G401.6 (cell line): ENCODE results near the gene SLC2A1.

Source experiments
- FAIRE-seq: peaks from 2 replicates; lab custom pipeline; 2012; peaks lifted over from hg19 to GRCh38; lab: Jason Lieb, UNC

The SLC2A1 gene

DNA sequence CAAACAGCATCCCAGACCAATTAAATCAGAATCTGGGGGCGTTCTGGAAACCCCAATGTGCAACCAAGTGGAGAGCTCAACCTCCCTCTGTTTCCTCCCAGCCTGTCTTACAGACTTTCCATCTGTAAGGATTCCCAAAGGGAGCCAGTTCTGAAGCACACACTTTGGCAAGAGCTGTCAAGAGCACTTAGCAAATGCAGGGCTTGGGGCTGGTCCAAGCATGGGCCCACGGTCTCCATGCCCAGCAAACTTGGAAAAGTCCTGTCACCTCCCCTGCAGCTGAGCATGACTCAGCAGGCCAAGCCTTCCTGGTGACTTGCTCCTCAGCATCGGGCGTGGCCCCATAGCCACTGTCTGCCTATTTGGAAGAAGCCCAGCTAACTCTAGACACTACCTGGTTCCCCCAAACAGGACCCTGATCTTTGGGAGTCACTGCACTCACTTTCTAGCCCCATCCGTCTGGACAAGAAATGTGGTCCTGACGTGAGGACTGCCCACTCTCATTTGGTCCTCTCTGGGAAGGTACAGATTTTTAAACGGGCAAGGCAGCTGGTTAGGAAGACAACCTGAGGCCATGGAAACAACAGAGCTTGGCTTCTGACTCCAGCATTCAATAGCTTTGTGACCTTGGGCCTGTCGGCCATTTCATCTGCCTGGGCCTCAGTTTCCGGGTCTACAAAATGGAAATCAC lies 16.9 kb downstream of the SLC2A1 start:
- FAIRE-seq = no peak

GRCh38 chr1:42940851-42941639 lies 17.6 kb downstream of the SLC2A1 start:
- FAIRE-seq = no peak

- no peak for FAIRE-seq
These were observed 19.7 kb downstream of the SLC2A1 start for GRCh38 chr1:42938645-42939615.

- no peak for FAIRE-seq
These were observed 20.6 kb downstream of the SLC2A1 start for GRCh38 chr1:42937836-42938644.

DNA sequence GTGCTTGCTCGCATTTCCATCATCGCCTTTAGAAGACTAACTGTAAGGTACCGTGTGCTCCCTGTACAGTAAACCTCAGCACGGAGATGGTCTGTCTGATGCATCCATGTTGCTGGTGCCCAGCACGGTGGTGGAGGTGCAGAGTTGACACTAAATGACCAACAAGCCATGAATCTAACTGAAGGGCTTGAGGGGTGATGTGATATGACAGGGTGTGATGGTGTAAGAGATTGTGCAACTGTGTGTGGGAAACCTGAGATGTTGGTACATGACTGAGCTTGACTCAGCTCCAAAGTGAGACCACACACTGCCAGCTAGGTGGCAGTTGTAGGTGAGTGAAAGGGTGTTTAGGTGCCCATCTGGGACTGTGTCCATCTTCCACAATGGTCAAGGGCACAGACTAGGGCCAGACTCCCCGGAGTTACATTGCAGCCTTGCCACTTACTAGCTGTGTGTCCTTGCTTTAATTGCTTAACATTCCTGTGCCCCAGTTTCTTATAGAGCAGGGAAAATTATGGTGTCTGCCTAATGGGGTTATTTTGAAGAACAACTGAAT lies 21.4 kb downstream of the SLC2A1 start:
- FAIRE-seq = no peak

GRCh38 chr1:42936309-42937078 lies 22.2 kb downstream of the SLC2A1 start:
- no peak for FAIRE-seq

GRCh38 chr1:42935971-42936308 lies 22.7 kb downstream of the SLC2A1 start:
- no peak for FAIRE-seq

DNA sequence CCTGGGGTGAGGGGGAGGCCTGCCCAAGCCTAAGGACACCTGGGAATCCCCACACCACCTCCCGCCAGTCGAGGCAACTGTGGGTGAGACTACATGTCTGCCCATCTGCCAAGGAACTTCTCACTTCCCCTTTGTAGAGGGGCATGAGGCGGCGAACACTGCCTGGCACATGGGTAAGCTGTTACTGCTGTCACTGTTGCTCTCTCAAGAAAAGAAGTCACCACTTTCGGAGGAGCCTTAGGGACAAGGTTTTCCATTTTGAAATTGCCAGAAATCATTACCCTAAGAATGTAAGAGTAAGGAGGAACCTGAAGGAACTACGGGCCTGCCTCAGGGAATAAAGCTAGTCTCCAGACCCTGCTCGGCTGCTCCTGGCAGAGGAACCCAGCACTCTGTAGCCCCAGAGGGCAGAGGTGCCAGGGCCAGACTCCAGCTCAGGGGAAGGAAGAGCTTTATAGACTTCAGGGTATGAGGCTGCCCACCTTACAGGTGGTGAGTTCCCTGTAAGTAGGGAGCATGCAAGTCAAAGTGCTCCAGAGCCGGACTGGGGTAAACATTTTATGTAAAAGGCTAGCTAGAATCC lies 23.3 kb downstream of the SLC2A1 start:
- FAIRE-seq = no peak

GRCh38 chr1:42934541-42935312 lies 23.9 kb downstream of the SLC2A1 start:
- no peak for FAIRE-seq

DNA sequence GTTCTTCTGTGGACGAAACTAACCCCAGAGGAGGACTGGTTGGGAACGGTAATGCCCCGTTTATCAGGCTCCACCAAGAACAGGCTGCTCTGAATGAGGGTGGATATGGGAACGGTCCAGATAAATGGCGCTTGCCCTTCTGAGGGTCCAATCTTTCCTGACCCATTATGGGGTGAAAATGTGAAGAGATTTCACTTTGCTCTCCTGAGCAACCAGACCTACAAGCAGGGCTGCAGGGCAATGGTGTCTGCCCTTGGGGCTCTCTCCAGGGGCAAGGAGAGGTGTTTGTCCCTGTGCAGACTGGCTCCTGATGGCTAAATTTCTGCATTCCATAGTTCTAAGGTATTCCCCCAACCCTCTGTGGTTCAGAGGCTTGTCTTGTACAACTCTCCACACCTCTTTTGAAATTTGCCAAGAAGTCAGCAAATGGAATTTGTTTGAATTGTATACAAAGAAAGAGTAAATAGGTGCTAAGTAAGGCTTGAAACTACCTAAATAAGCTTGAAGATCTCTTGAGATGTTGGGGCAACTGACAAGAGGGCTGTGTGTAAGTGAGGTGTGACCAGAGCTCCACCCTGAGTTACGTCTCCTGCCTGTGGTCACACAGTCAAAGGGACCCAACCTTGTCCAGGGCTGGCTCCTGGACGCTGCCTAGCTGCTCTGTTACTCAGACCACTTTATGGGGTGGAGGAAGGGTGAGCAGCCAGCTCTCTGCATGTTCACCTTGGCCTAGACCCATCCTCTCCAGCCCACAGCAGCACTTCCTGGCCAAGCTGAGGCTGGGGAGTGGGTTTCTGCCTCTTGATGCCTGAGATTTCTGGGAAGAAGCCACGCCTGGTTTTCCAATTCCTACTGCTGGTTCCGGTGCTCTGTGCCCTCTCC lies 24.8 kb downstream of the SLC2A1 start:
- FAIRE-seq = no peak

DNA sequence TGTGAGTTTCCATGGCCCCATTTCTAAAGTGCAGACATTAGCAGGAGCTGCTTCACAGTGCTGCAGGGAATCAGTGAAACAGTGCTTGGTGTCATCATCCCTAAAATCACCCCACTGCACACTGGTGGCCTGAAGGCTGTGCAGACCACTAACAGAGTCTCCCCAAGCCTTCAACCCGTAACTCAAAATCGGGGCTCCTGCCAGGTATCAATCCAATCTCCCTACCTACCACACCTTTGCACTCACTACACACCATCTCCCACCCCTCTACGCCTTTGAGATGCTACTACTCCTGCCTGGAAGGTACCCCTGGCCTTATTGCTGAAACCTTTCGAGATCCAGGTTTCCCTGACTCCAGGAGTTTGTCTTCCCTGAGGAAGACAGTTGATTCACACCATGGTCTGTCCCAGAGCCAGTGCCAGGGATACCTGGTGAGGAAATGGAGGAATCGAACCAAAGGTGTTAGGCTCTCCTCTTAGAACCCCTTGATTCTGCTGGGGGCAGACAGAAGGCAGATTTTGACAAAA lies 25.5 kb downstream of the SLC2A1 start:
- FAIRE-seq = no peak

- no peak for FAIRE-seq
These were observed 26.2 kb downstream of the SLC2A1 start for GRCh38 chr1:42932442-42932941.

GRCh38 chr1:42931911-42932422 lies 26.7 kb downstream of the SLC2A1 start:
- no peak for FAIRE-seq

GRCh38 chr1:42931108-42931539 lies 27.5 kb downstream of the SLC2A1 start:
- FAIRE-seq = no peak

- no peak for FAIRE-seq
These were observed 28.2 kb downstream of the SLC2A1 start for GRCh38 chr1:42930178-42931107.

DNA sequence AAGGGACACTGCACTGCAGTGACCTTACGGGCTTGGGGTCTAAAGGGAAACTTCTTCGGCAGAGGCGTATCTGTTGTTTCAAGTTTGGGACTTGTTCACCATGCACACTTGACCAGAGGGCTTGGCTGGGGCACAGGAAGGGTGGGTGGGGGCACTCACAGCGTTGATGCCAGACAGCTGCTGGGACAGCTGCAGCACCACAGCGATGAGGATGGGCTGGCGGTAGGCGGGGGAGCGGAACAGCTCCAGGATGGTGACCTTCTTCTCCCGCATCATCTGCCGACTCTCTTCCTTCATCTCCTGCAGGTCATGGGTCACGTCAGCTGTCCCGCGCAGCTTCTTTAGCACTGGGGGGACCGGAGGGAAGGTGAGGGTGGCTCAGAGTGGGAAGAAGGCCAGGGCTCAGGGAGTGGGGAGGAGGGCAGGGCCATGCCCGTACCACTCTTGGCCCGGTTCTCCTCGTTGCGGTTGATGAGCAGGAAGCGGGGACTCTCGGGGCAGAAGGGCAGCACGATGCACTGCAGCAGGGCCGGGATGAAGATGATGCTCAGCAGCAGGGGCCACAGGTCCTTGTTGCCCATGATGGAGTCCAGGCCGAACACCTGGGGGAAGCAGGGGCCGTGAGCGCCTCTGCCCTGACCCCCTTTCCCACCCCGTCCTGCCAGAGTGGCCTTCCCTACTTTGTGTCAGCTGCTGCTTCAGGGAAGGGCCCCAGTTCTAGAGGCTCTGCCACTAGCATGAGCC lies 29.1 kb downstream of the SLC2A1 start:
- no peak for FAIRE-seq
